ENCODE measurements around the gene MGAT4B. TPM values are rescaled to one million over a fixed set of nuclear protein-coding genes. Genes with fewer than 3 reads are reported as not detected.

Gene MGAT4B
- total RNA-seq, 1 donor from 2014 or later: 198 TPM

GRCh38 chr5:179762781-179763176 lies 43.9 kb downstream of the MGAT4B start:
- Mint-ChIP-seq H3K36me3 (ENCODE audit: unreplicated experiment) (peaks cover 5% of the 10 kb centered on the region), H3K4me3 (ENCODE audit: unreplicated experiment) (no peak overlapping the region), H3K9me3 (ENCODE audit: unreplicated experiment) (no peaks in the 10 kb centered on the region), H3K27me3 (ENCODE audit: unreplicated experiment) (no peaks in the 10 kb centered on the region), H3K4me1 (ENCODE audit: unreplicated experiment) (peaks cover 79% of the 10 kb centered on the region), H3K27ac (ENCODE audit: unreplicated experiment) (peak overlapping the region; percentile 91)
- no peak for DNase-seq (ENCODE audit: extremely low spot score, unreplicated experiment)
- TF ChIP-seq, protein P1, sequence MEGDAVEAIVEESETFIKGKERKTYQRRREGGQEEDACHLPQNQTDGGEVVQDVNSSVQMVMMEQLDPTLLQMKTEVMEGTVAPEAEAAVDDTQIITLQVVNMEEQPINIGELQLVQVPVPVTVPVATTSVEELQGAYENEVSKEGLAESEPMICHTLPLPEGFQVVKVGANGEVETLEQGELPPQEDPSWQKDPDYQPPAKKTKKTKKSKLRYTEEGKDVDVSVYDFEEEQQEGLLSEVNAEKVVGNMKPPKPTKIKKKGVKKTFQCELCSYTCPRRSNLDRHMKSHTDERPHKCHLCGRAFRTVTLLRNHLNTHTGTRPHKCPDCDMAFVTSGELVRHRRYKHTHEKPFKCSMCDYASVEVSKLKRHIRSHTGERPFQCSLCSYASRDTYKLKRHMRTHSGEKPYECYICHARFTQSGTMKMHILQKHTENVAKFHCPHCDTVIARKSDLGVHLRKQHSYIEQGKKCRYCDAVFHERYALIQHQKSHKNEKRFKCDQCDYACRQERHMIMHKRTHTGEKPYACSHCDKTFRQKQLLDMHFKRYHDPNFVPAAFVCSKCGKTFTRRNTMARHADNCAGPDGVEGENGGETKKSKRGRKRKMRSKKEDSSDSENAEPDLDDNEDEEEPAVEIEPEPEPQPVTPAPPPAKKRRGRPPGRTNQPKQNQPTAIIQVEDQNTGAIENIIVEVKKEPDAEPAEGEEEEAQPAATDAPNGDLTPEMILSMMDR (IDR thresholded peaks at IDR 0.05): no peak

GRCh38 chr5:179762079-179762780 lies 44.4 kb downstream of the MGAT4B start:
- no peaks in the 10 kb centered on the region for H3K27me3 Mint-ChIP-seq (ENCODE audit: unreplicated experiment)
- peaks cover 74% of the 10 kb centered on the region for H3K4me1 Mint-ChIP-seq (ENCODE audit: unreplicated experiment)
- peak overlapping the region; percentile 91 for H3K27ac Mint-ChIP-seq (ENCODE audit: unreplicated experiment)
- TF ChIP-seq, protein P1 (IDR thresholded peaks at IDR 0.05): no peak
- H3K9me3 Mint-ChIP-seq (ENCODE audit: unreplicated experiment): no peaks in the 10 kb centered on the region
- H3K36me3 Mint-ChIP-seq (ENCODE audit: unreplicated experiment): peaks cover 5% of the 10 kb centered on the region
- no peak for DNase-seq (ENCODE audit: extremely low spot score, unreplicated experiment)
- no peak overlapping the region for H3K4me3 Mint-ChIP-seq (ENCODE audit: unreplicated experiment)

- no peak overlapping the region for H3K4me3 Mint-ChIP-seq (ENCODE audit: unreplicated experiment)
- peak overlapping the region; percentile 54 for H3K27ac Mint-ChIP-seq (ENCODE audit: unreplicated experiment)
- DNase-seq (ENCODE audit: extremely low spot score, unreplicated experiment): no peak
- H3K36me3 Mint-ChIP-seq (ENCODE audit: unreplicated experiment): no peaks in the 10 kb centered on the region
- TF ChIP-seq, protein P1 (IDR thresholded peaks at IDR 0.05): no peak
- no peaks in the 10 kb centered on the region for H3K9me3 Mint-ChIP-seq (ENCODE audit: unreplicated experiment)
- H3K27me3 Mint-ChIP-seq (ENCODE audit: unreplicated experiment): no peaks in the 10 kb centered on the region
- H3K4me1 Mint-ChIP-seq (ENCODE audit: unreplicated experiment): peaks cover 62% of the 10 kb centered on the region
Observed at GRCh38 chr5:179759581-179760551, 46.8 kb downstream of the MGAT4B start.

DNA sequence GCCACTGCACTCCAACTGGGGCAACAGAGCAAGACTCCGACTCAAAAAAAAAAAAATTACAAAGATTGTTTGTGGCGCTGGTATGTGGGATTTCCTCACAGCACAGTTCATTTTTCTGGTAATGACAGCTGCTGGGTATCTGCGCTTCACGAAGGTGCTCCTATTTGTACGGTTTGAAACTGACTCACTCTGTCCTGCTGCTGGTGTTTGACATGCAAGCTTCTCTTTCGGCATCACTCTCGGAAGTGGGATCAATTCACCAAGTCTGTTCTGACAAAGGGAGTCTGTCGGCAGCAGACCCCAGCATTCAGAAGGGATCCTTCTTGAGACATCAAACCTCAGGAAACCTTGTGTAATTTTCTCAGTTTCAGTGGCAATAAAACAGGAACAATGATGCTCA lies 47.7 kb downstream of the MGAT4B start:
- Mint-ChIP-seq H3K4me3 (ENCODE audit: unreplicated experiment) (no peak overlapping the region), H3K27me3 (ENCODE audit: unreplicated experiment) (no peaks in the 10 kb centered on the region)

More for the DNA sequence above, 47.7 kb downstream of the MGAT4B start:
- no peak overlapping the region for H3K27ac Mint-ChIP-seq (ENCODE audit: unreplicated experiment)
- H3K9me3 Mint-ChIP-seq (ENCODE audit: unreplicated experiment): no peaks in the 10 kb centered on the region
- no peaks in the 10 kb centered on the region for H3K36me3 Mint-ChIP-seq (ENCODE audit: unreplicated experiment)
- TF ChIP-seq, protein P1 (IDR thresholded peaks at IDR 0.05): no peak
- no peak for DNase-seq (ENCODE audit: extremely low spot score, unreplicated experiment)
- H3K4me1 Mint-ChIP-seq (ENCODE audit: unreplicated experiment): peaks cover 57% of the 10 kb centered on the region

All from osteocyte (in vitro differentiated cells).